ENCODE data around the gene RTTN.

Gene RTTN

GRCh38 chr18:69956057-69956456 lies 249.4 kb downstream of the RTTN start:
- no peak for ATAC-seq
- no peak for TF ChIP-seq ZFP3 (CRISPR knock-in tag; IDR thresholded peaks at IDR 0.05)
- no peak for TF ChIP-seq ZC3H10 (CRISPR knock-in tag; IDR thresholded peaks at IDR 0.05)
- TF ChIP-seq ZNF8 (CRISPR knock-in tag; IDR thresholded peaks at IDR 0.05): no peak
- TF ChIP-seq PPARA (CRISPR knock-in tag; IDR thresholded peaks at IDR 0.05; ENCODE audit: borderline replicate concordance): no peak
- TF ChIP-seq ZNF565 (CRISPR knock-in tag; conservative IDR thresholded peaks at IDR 0.05; ENCODE audit: low read depth): no peak
- no peak for TF ChIP-seq POU6F1 (CRISPR knock-in tag; IDR thresholded peaks at IDR 0.05; ENCODE audit: borderline replicate concordance, low read depth)
- no peak for TF ChIP-seq GLIS3 (CRISPR knock-in tag; IDR thresholded peaks at IDR 0.05)
- no peak for TF ChIP-seq ESRRG (CRISPR knock-in tag; IDR thresholded peaks at IDR 0.05)
- TF ChIP-seq CSDC2 (CRISPR knock-in tag; IDR thresholded peaks at IDR 0.05): no peak
- TF ChIP-seq TCF4 (CRISPR knock-in tag; IDR thresholded peaks at IDR 0.05; ENCODE audit: borderline replicate concordance): no peak
- TF ChIP-seq BACH2 (CRISPR knock-in tag; IDR thresholded peaks at IDR 0.05; ENCODE audit: borderline replicate concordance): no peak
- no peak for TF ChIP-seq CREB5 (CRISPR knock-in tag; IDR thresholded peaks at IDR 0.05; ENCODE audit: low read depth)
- no peak for TF ChIP-seq PATZ1 (CRISPR knock-in tag; IDR thresholded peaks at IDR 0.05; ENCODE audit: borderline replicate concordance)
- no peak for TF ChIP-seq ARNTL (CRISPR knock-in tag; IDR thresholded peaks at IDR 0.05; ENCODE audit: borderline replicate concordance, low read depth)
- TF ChIP-seq ISL1 (CRISPR knock-in tag; IDR thresholded peaks at IDR 0.05): no peak
- TF ChIP-seq TOX (CRISPR knock-in tag; IDR thresholded peaks at IDR 0.05; ENCODE audit: borderline replicate concordance): no peak
- TF ChIP-seq ZFP30 (CRISPR knock-in tag; IDR thresholded peaks at IDR 0.05): no peak
- no peak for TF ChIP-seq SNAI2 (CRISPR knock-in tag; IDR thresholded peaks at IDR 0.05)
- TF ChIP-seq TSHZ2 (CRISPR knock-in tag; IDR thresholded peaks at IDR 0.05): no peak
- no peak for TF ChIP-seq ZNF70 (CRISPR knock-in tag; IDR thresholded peaks at IDR 0.05)

- ATAC-seq: peak; percentile 38
- TF ChIP-seq PATZ1 (CRISPR knock-in tag; IDR thresholded peaks at IDR 0.05; ENCODE audit: borderline replicate concordance): no peak
- TF ChIP-seq ZNF70 (CRISPR knock-in tag; IDR thresholded peaks at IDR 0.05): no peak
- no peak for TF ChIP-seq CSRNP3 (CRISPR knock-in tag; IDR thresholded peaks at IDR 0.05)
- no peak for TF ChIP-seq CREB5 (CRISPR knock-in tag; IDR thresholded peaks at IDR 0.05; ENCODE audit: low read depth)
- no peak for TF ChIP-seq RARB (CRISPR knock-in tag; IDR thresholded peaks at IDR 0.05)
- TF ChIP-seq ISL1 (CRISPR knock-in tag; IDR thresholded peaks at IDR 0.05): no peak
- no peak for TF ChIP-seq GLIS3 (CRISPR knock-in tag; IDR thresholded peaks at IDR 0.05)
- TF ChIP-seq ZC3H10 (CRISPR knock-in tag; IDR thresholded peaks at IDR 0.05): no peak
- no peak for TF ChIP-seq BACH2 (CRISPR knock-in tag; IDR thresholded peaks at IDR 0.05; ENCODE audit: borderline replicate concordance)
- no peak for TF ChIP-seq ESRRG (CRISPR knock-in tag; IDR thresholded peaks at IDR 0.05)
- TF ChIP-seq TOX (CRISPR knock-in tag; IDR thresholded peaks at IDR 0.05; ENCODE audit: borderline replicate concordance): no peak
- no peak for TF ChIP-seq CSDC2 (CRISPR knock-in tag; IDR thresholded peaks at IDR 0.05)
- no peak for TF ChIP-seq TSHZ2 (CRISPR knock-in tag; IDR thresholded peaks at IDR 0.05)
- TF ChIP-seq ARNTL (CRISPR knock-in tag; IDR thresholded peaks at IDR 0.05; ENCODE audit: borderline replicate concordance, low read depth): no peak
- no peak for TF ChIP-seq OSR1 (CRISPR knock-in tag; IDR thresholded peaks at IDR 0.05)
Measured at GRCh38 chr18:69954719-69955480, 250.6 kb downstream of the RTTN start.
